HEK293T (cell line): ENCODE data around the gene DLX1.

Experiments used
- BHLHE40 ChIP-seq: fragments of 450-650 bp; IDR thresholded peaks from 2 replicates; pipeline ENCODE4 v1.6.1; 2016; ENCODE audit warnings: mild to moderate bottlenecking, moderate library complexity, borderline replicate concordance
- ELF4 ChIP-seq: fragments of 450-650 bp; IDR thresholded peaks from 2 replicates; pipeline ENCODE4 v1.6.1; 2017; ENCODE audit warnings: antibody characterized with exemption
- FOXA1 ChIP-seq: fragments of 450-650 bp; IDR thresholded peaks from 2 replicates; pipeline ENCODE4 v1.6.1; 2016; ENCODE audit warnings: mild to moderate bottlenecking
- FOXK2 ChIP-seq: fragments of 450-650 bp; IDR thresholded peaks from 2 replicates; pipeline ENCODE4 v1.6.1; 2016; ENCODE audit warnings: mild to moderate bottlenecking
- FOXM1 ChIP-seq: fragments of 450-650 bp; IDR thresholded peaks from 2 replicates; pipeline ENCODE4 v1.6.1; 2017; ENCODE audit warnings: mild to moderate bottlenecking, borderline replicate concordance
- LEF1 ChIP-seq: fragments of 450-650 bp; IDR thresholded peaks from 2 replicates; pipeline ENCODE4 v1.6.1; 2017; ENCODE audit warnings: mild to moderate bottlenecking, borderline replicate concordance

DNA sequence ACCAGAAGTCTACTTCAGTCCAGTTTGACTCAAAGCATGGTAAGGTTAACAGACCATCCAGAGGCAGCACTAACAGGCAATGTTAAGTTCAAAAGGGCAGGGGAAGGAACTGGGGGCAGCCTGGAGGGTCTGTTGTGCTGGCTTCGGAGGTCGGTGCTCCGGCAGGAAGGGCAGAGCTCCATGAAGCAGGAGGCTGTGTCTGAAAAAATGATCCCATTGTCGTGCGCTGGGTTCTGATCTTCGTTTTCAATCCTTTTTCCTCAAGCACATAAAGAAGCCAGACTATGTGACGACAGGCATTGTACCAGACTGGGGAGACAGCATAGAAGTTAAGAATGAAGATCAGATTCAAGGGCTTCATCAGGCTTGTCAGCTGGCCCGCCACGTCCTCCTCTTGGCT is 21.9 kb upstream of the DLX1 start:
- TF ChIP-seq LEF1 (no peak), ELF4 (no peak), FOXA1 (no peak), FOXK2 (no peak), BHLHE40 (no peak), FOXM1 (no peak)
